Measurements from ENCODE around the gene ENTPD5.
"Not testable (repeated sequence)": the region's sequence is repeated elsewhere in the genome, so short reads cannot be mapped to it uniquely, and the experiment has no call there.

ENTPD5 gene

DNA sequence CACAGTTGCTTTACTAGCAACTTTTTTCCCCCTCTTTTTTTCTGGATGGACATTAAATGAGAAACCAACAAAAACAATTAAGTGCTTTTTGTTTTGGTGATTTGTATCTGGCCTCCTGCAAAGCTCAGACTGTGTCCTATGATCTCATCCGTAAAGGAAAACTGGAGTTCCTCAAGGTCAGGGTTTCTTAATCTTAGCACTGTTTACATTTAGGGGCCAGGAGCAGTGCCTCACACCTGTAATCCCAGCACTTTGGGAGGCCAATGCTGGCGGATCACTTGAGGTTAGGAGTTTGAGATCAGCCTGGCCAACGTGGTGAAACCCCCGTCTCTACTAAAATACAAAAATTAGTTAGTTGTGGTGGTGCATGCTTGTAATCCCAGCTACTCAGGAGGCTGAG lies 28.0 kb downstream of the ENTPD5 start:
- TF ChIP-seq, protein P1, sequence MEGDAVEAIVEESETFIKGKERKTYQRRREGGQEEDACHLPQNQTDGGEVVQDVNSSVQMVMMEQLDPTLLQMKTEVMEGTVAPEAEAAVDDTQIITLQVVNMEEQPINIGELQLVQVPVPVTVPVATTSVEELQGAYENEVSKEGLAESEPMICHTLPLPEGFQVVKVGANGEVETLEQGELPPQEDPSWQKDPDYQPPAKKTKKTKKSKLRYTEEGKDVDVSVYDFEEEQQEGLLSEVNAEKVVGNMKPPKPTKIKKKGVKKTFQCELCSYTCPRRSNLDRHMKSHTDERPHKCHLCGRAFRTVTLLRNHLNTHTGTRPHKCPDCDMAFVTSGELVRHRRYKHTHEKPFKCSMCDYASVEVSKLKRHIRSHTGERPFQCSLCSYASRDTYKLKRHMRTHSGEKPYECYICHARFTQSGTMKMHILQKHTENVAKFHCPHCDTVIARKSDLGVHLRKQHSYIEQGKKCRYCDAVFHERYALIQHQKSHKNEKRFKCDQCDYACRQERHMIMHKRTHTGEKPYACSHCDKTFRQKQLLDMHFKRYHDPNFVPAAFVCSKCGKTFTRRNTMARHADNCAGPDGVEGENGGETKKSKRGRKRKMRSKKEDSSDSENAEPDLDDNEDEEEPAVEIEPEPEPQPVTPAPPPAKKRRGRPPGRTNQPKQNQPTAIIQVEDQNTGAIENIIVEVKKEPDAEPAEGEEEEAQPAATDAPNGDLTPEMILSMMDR (IDR thresholded peaks at IDR 0.05; ENCODE audit: insufficient read depth, low read depth, low read length, missing control alignments), result no peak

DNA sequence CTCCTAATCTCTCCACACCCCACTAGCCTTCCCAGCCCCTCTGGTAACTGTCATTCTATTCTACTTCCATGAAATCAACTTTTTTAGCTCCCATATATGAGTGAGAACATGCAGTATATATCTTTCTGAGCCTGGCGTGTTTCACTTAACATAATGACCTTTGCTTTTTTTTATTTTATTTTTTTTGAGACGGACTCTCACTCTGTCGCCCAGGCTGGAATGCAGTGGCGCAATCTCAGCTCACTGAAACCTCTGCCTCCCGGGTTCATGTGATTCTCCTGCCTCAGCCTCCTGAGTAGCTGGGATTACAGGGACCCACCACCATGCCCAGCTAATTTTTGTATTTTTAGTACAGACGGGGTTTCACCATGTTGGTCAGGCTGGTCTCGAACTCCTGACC lies 30.4 kb downstream of the ENTPD5 start:
- not testable (repeated sequence) for DNase-seq (ENCODE audit: low read depth); H3K4me3 ChIP-seq (ENCODE audit: low read length)

More for the DNA sequence above, 28.0 kb downstream of the ENTPD5 start:
- DNase-seq (ENCODE audit: low read depth), result no peak
- H3K4me3 ChIP-seq (ENCODE audit: low read length), result no peak overlapping the region

DNA sequence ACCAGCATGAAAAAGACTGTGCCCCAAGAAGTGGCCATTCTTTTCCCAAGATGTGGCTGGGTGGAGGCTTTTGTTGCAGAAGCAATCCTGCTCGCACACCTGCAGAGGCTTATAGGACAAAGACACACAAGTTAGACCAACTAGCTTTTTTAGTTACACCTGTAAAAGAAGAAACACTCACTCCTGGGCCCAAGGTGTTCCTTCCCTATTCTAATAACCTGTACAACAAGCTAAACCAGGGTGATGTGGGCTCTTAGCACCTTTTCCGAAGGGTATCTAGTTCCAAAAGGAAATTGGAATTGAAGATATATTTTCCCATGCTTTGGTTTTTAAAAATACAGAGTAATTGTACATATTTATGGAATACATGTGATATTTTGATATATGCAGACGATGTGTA lies 31.0 kb downstream of the ENTPD5 start:
- DNase-seq (ENCODE audit: low read depth), result no peak
- TF ChIP-seq, protein P1 (IDR thresholded peaks at IDR 0.05; ENCODE audit: insufficient read depth, low read depth, low read length, missing control alignments), result no peak
- no peak overlapping the region for H3K4me3 ChIP-seq (ENCODE audit: low read length)

DNA sequence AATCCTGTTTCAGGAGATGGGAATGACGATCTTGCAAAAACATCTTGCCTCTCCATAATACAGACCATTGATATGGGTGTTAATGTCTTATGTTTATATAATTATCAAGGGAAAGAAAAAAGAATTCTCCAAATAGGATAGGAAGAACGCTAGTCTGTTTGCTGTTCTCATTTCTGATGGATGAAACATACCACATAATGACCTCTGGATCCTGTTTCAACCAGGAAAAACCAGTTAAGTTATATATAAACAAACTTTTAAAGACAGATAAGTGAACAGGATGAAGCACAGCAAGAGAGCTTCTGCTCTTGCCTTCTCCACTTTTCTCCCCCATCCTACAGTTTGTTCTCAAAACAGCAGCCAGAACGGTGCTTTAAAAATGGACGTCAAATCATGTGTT lies 41.2 kb downstream of the ENTPD5 start:
- DNase-seq (ENCODE audit: low read depth), result peak; percentile 7
- TF ChIP-seq, protein P1 (IDR thresholded peaks at IDR 0.05; ENCODE audit: insufficient read depth, low read depth, low read length, missing control alignments), result no peak
- H3K4me3 ChIP-seq (ENCODE audit: low read length), result no peak overlapping the region

DNA sequence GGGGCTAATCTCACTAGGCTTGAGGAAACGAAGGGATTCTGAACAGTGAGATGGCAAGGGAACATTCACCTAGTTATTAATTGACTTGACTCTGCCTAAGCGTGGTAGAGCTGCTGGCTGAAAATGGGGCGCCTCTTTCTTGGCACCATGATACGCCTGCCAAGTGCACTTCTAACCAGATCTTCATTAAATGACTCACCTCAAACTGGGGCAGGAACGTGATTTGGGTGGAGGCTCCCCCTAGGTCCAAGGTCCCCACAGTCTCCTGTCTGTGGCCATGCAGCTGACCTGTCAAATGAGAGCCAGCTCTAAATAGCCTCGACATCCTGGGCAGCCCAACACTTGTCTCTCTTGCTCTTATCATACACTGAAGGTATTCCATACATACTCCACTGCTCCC lies 43.0 kb downstream of the ENTPD5 start:
- no peak overlapping the region for H3K4me3 ChIP-seq (ENCODE audit: low read length)
- TF ChIP-seq, protein P1 (IDR thresholded peaks at IDR 0.05; ENCODE audit: insufficient read depth, low read depth, low read length, missing control alignments), result no peak
- DNase-seq (ENCODE audit: low read depth), result no peak

DNA sequence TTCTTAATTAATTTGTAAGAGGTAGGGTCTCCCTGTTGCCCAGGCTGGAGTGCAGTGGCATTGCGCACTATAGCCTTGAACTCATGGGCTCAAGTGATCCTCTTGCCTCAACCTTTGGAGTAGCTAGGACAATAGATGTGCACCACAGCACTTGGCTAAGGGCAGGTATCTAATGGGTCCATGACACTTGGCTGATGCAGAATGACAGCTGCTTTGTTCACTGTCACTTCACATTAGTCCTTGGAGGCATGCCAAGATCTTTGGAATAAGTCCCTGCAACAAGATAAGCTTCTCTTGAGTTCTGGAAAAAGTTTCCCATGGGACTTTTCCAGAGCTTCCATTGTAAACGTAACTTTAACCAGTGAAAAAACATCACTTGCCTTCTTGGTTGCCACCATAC lies 45.6 kb downstream of the ENTPD5 start:
- no peak for DNase-seq (ENCODE audit: low read depth)
- H3K4me3 ChIP-seq (ENCODE audit: low read length), result no peak overlapping the region
- TF ChIP-seq, protein P1 (IDR thresholded peaks at IDR 0.05; ENCODE audit: insufficient read depth, low read depth, low read length, missing control alignments), result no peak

DNA sequence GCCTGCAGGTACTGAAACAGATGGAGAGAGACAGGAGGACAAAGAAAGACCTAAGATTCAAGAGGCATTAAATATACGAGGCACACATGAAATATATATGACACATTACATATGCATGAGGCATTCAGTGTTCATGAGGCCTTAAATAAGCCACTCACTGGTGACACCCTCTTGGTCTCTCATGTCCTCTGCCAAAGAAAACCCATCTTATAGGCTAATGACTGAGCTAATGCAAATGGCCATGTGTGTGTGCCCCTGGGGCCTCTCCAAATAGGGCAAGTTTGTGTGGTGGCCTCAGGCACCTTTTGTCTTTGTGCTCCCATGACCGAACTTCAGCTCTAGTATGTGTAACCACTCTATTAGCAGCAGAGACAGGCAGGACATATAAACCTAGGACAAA lies 50.2 kb downstream of the ENTPD5 start:
- TF ChIP-seq, protein P1 (IDR thresholded peaks at IDR 0.05; ENCODE audit: insufficient read depth, low read depth, low read length, missing control alignments), result no peak
- no peak for DNase-seq (ENCODE audit: low read depth)
- no peak overlapping the region for H3K4me3 ChIP-seq (ENCODE audit: low read length)

DNA sequence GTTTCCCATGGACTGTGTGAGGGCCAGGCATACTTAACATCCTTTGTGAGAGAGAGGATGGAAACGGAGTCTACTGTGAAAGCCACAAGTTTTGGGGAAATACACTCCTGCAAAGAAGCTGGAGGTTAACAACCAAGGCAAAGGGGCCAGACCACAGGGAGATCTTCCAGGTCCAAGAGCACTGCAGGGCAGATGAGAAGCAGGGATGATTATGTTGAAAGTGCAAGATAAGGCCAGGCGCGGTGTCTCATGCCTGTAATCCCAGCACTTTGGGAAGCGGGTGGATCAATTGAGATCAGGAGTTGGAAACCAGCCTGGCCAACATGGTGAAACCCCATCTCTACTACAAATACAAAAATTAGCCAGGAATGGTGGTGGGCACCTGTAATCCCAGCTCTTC lies 53.9 kb downstream of the ENTPD5 start:
- no peak for DNase-seq (ENCODE audit: low read depth)
- no peak overlapping the region for H3K4me3 ChIP-seq (ENCODE audit: low read length)
- TF ChIP-seq, protein P1 (IDR thresholded peaks at IDR 0.05; ENCODE audit: insufficient read depth, low read depth, low read length, missing control alignments), result no peak

All from epithelial cell of esophagus (primary cell).